K562 (cell line): Measurements from ENCODE around the gene HSPA4. TPM values are rescaled to one million over a fixed set of nuclear protein-coding genes. Genes with fewer than 3 reads are reported as not detected.

Experiments used
- ATAC-seq: fragments of 200-7000 bp; cut with Tn5 transposase; 3 replicates; pipeline ENCODE4 v1.9.1; 2020; ENCODE audit warnings: moderate library complexity
- BruUV-seq: library from RNA; stranded (reverse); fragments of 400-500 nt; replicated peaks from 2 replicates; lab custom pipeline; 2021; lab: Mats Ljungman, UMichigan
- CTCF ChIA-PET: fragments of 300-600 bp; formaldehyde crosslinking; extraction: SDS; loops from one replicate; lab custom pipeline; 2021; ENCODE audit warnings: low intra/inter-chr PET ratio; lab: Yijun Ruan, JAX
- POLR2A ChIA-PET: fragments of 300-600, 350-650 bp; sonication (Branson Sonifier 250); formaldehyde crosslinking; extraction: SDS; loops from one replicate; lab custom pipeline; 2021; ENCODE audit warnings: antibody characterized with exemption, inconsistent platforms; lab: Yijun Ruan, JAX
- DNase-seq, 4 experiments: peaks; one replicate each; pipeline versions ENCODE4 v3.0.0 to v3.0.0-alpha.2; 2011 to 2018; ENCODE audit warnings: low spot score in 3 of 4, mixed read lengths in 3 of 4; ENCODE audit errors: extremely low read depth in 1 of 4
- FAIRE-seq: peaks from 2 replicates; lab custom pipeline; 2011; peaks lifted over from hg19 to GRCh38; lab: Jason Lieb, UNC
- H2AFZ ChIP-seq: 2 replicates; pipeline ENCODE4 v1.6.0; 2011; ENCODE audit warnings: low read depth, low read length, control low read depth, inconsistent platforms
- H3K27ac ChIP-seq: fragments of 200-600 bp; 3 replicates; pipeline ENCODE4 v1.8.0; 2011; ENCODE audit warnings: low read depth, mild to moderate bottlenecking, control low read depth, inconsistent platforms, low read length, moderate library complexity, mixed read lengths; ENCODE audit errors: extremely low read depth
- H3K27me3 ChIP-seq, 2 experiments: fragments of 300-600 bp in 1 of 2; 2 replicates in 1 of 2; 3 replicates in 1 of 2; pipeline versions ENCODE4 v1.6.0 to v1.8.0; 2011; ENCODE audit warnings: inconsistent platforms in 2 of 2, low read length in 2 of 2, mild to moderate bottlenecking in 1 of 2, mixed read lengths in 1 of 2, moderate library complexity in 1 of 2; ENCODE audit not compliant: control insufficient read depth in 2 of 2, insufficient read depth in 2 of 2
- H3K36me3 ChIP-seq: fragments of 300-600 bp; 3 replicates; pipeline ENCODE4 v1.8.0; 2011; ENCODE audit warnings: mild to moderate bottlenecking, low read length, inconsistent platforms; ENCODE audit not compliant: control insufficient read depth, insufficient read depth
- H3K4me1 ChIP-seq, 2 experiments: fragments of 200-600 bp in 1 of 2; replicated peaks in 1 of 2; 2 replicates in 1 of 2; 3 replicates in 1 of 2; pipeline versions ENCODE4 v1.5.1 to v1.8.0; 2011; ENCODE audit warnings: inconsistent platforms in 2 of 2, low read length in 2 of 2, mild to moderate bottlenecking in 1 of 2, mixed read lengths in 1 of 2, moderate library complexity in 1 of 2; ENCODE audit not compliant: control insufficient read depth in 2 of 2, insufficient read depth in 2 of 2
- H3K4me2 ChIP-seq: 2 replicates; pipeline ENCODE4 v1.6.1; 2011; ENCODE audit warnings: low read length, control low read depth, inconsistent platforms, mixed read lengths; ENCODE audit not compliant: insufficient read depth
- H3K4me3 ChIP-seq: fragments of 200-600 bp; sonication (generic), shearing (Covaris generic); 2 replicates; pipeline ENCODE4 v1.5.1; 2016; ENCODE audit warnings: control low read depth, inconsistent platforms
- H3K79me2 ChIP-seq: fragments of 200-600 bp; 3 replicates; pipeline ENCODE4 v1.8.0; 2011; ENCODE audit warnings: low read length, inconsistent platforms; ENCODE audit not compliant: control insufficient read depth, insufficient read depth
- H3K9ac ChIP-seq, 2 experiments: 2 replicates each; pipeline versions ENCODE4 v1.6.0 to v1.6.1; 2011; ENCODE audit warnings: low read depth in 2 of 2, low read length in 2 of 2, control low read depth in 1 of 2, inconsistent platforms in 1 of 2, mild to moderate bottlenecking in 1 of 2, mixed read lengths in 1 of 2; ENCODE audit not compliant: insufficient read depth in 1 of 2
- H3K9me1 ChIP-seq: one replicate; pipeline ENCODE4 v1.6.0; 2011; ENCODE audit warnings: inconsistent platforms, mild to moderate bottlenecking, low read length, moderate library complexity; ENCODE audit not compliant: control insufficient read depth, insufficient read depth
- H3K9me3 ChIP-seq: replicated peaks from 2 replicates; pipeline ENCODE4 v1.5.1; 2011; ENCODE audit warnings: low read depth, low read length, inconsistent platforms; ENCODE audit not compliant: control insufficient read depth, insufficient read depth
- H4K20me1 ChIP-seq: replicated peaks from 2 replicates; pipeline ENCODE4 v1.6.1; 2011; ENCODE audit warnings: low read length, inconsistent platforms, mixed read lengths; ENCODE audit not compliant: control insufficient read depth, insufficient read depth
- CTBP1 ChIP-seq: fragments of 450-650 bp; IDR thresholded peaks from 2 replicates; pipeline ENCODE4 v1.6.1; 2016; ENCODE audit warnings: borderline replicate concordance
- CTCF ChIP-seq, 3 experiments: IDR thresholded peaks in 2 of 3; conservative IDR thresholded peaks in 1 of 3; 2 replicates each; pipeline ENCODE4 v1.5.1; 2011 to 2012; ENCODE audit warnings: low read length in 3 of 3, mild to moderate bottlenecking in 3 of 3, control low read depth in 2 of 3, improper control_type of control experiment in 1 of 3, inconsistent platforms in 1 of 3, low read depth in 1 of 3, mixed read lengths in 1 of 3, moderate library complexity in 1 of 3; ENCODE audit not compliant: insufficient read depth in 2 of 3
- RCOR1 ChIP-seq, 2 experiments: IDR thresholded peaks; 2 replicates each; pipeline ENCODE4 v1.6.1; 2012; ENCODE audit warnings: low read depth in 2 of 2, low read length in 2 of 2, borderline replicate concordance in 1 of 2, improper control_type of control experiment in 1 of 2
- SMAD1 ChIP-seq: fragments of 150-350 bp; IDR thresholded peaks from 2 replicates; pipeline ENCODE4 v1.6.1; 2014; ENCODE audit warnings: low read length, low read depth; ENCODE audit not compliant: partially characterized antibody
- WGBS: fragments of 100-300 bp; shearing (Covaris generic); methylation state at CpG from one replicate; pipeline ENCODE4 v1.1.6; 2016; ENCODE audit warnings: low coverage, mixed read lengths; ENCODE audit not compliant: insufficient coverage; ENCODE audit errors: missing lambda C conversion rate; 5-methylcytosine and 5-hydroxymethylcytosine counted together
- in situ Hi-C: fragments of 300-500 bp; cut with MboI; formaldehyde crosslinking; loops from 4 replicates; pipeline ENCODE4 v1.15.0; 2018; ENCODE audit warnings: inconsistent platforms, mixed read lengths
- intact Hi-C: fragments of 100-400 bp; cut with micrococcal nuclease; formaldehyde crosslinking; loops from 2 replicates; pipeline ENCODE4 v1.14.2; 2022
- polyA plus RNA-seq, 8 experiments: library from polyadenylated mRNA; depleted of rRNA in 4 of 8; stranded (reverse) in 5 of 8; unstranded in 3 of 8; fragments of >200 nt; fragmentation: Nextera tagmentation in 2 of 8; fragmentation: Illumina TruSeq in 1 of 8; extraction: Ambion mirVana in 2 of 8; extraction: Trizol in 1 of 8; gene quantifications; 2 replicates each; pipeline versions ENCODE4 v1.2.1 to v1.2.3, GENCODE V29; 2011 to 2014; ENCODE audit warnings: inconsistent platforms in 1 of 8, missing spikeins in 1 of 8
- total RNA-seq, 7 experiments: library from RNA; depleted of rRNA in 6 of 7; stranded (reverse); fragments of >200 nt in 6 of 7; fragmentation: Illumina TruSeq in 2 of 7; extraction: Trizol in 2 of 7; gene quantifications; 2 replicates each; pipeline versions ENCODE4 v1.2.1 to v1.2.3, GENCODE V29; 2011 to 2021; ENCODE audit warnings: low replicate concordance in 1 of 7

The HSPA4 gene
- total and polyA plus RNA-seq, 9 of the 15 experiments (the other 6 are each of a cell fraction or from before 2014, with no cell fraction given) = 90.3 to 286 (median 148) TPM

GRCh38 chr5:133114166-133114932 lies 62.5 kb downstream of the HSPA4 start:
- Histone ChIP-seq H3K9me3 (no peaks in the 10 kb centered on the region), H3K9me1 (no peaks in the 10 kb centered on the region), H3K4me1 (peaks cover 0 to 3% of the 10 kb centered on the region in 2 experiments; a peak in 1 of 5 replicates), H4K20me1 (no peaks in the 10 kb centered on the region), H3K4me3 (no peak overlapping the region), H2AFZ (no peak overlapping the region), H3K36me3 (no peaks in the 10 kb centered on the region), H3K4me2 (no peak overlapping the region), H3K27ac (no peak overlapping the region), H3K79me2 (no peaks in the 10 kb centered on the region), H3K27me3 (peaks cover 18 to 51% of the 10 kb centered on the region in 2 experiments; a peak in 4 of 5 replicates), H3K9ac (no peak overlapping the region)
- intact Hi-C loops (loop anchor here (5.0 kb wide), 1 partner anchor 348 kb away; no protein-coding TSS in a partner anchor), in situ Hi-C loops (loop anchor here (25.0 kb wide), 1 partner anchor 348 kb away; no protein-coding TSS in a partner anchor)
- ATAC-seq = peak; percentile 22; the same call in 1 of the 3 replicates
- ChIA-PET CTCF (interaction anchor here (1.1 to 6.0 kb wide), 2 partner anchors 134 to 204 kb away, joined by 3 to 69 read pairs; no protein-coding TSS in a partner anchor), POLR2A (interaction anchor here (0.7 to 1.7 kb wide), 4 partner anchors 12 to 211 kb away, joined by 3 to 7 read pairs (median 6); no protein-coding TSS in a partner anchor)
- BruUV-seq = no TSS peak
- DNase-seq = no peak
- no peak for FAIRE-seq
- WGBS = under 1% methylated on average over 14 of the region's 14 CpGs
- TF ChIP-seq RCOR1 (IDR thresholded peaks at IDR 0.05; ENCODE audit: borderline replicate concordance in 1 of 2, low read depth in 2 of 2, low read length in 2 of 2) (peak in 1 of 2 experiments; percentile 75; a peak in 2 of 4 replicates), CTCF (IDR thresholded peaks at IDR 0.05 in 2 of 3, conservative IDR thresholded peaks at IDR 0.05 in 1 of 3; ENCODE audit: insufficient read depth in 2 of 3, low read depth in 1 of 3, low read length in 3 of 3) (peak in 1 of 3 experiments; percentile 20; a peak in 2 of 6 replicates), SMAD1 (no peak), CTBP1 (peak; percentile 80)
